ENCODE data around the gene MAGI2. TPM values are rescaled to one million over a fixed set of nuclear protein-coding genes. Genes with fewer than 3 reads are reported as not detected.

The MAGI2 gene
- total and polyA plus RNA-seq, 4 donors = 0.37 to 4.1 (median 1.4) TPM

DNA sequence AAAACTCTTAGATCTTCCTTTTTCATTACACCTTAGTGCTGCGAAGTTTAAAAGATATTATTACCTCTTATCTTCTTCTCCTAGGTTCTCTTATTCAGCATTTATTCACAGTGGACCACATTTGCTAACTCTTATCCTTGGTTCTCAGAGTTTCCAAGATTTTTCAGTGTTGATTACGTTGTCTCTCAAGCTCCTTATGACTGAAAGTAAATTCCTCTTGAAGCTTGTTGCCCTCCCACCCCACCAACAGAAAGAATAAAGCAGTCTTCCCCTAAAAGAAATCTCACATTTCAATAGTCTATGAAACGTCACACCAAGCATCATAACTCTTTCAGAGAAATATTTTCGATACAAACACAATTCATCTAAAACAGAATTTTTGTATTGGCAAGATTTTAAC is 362.5 kb downstream of the MAGI2 start:
- 84% methylated on average over 4 of the region's 4 CpGs for WGBS
- Histone ChIP-seq H3K4me1 (ENCODE audit: control insufficient read depth in 4 of 4, insufficient read depth in 4 of 4, low read length in 3 of 4) (no peaks in the 10 kb centered on the region), H3K9ac (ENCODE audit: low read depth in 1 of 2, low read length in 2 of 2) (no peak overlapping the region), H3K27me3 (ENCODE audit: control insufficient read depth in 4 of 4, insufficient read depth in 4 of 4, low read length in 3 of 4) (no peaks in the 10 kb centered on the region), H3K9me3 (ENCODE audit: control insufficient read depth in 4 of 4, low read length in 3 of 4) (no peaks in the 10 kb centered on the region), H3K27ac (ENCODE audit: low read depth in 1 of 2, low read length in 2 of 2) (no peak overlapping the region), H3K36me3 (ENCODE audit: control insufficient read depth in 4 of 4, insufficient read depth in 3 of 4, low read depth in 1 of 4, low read length in 3 of 4) (no peaks in the 10 kb centered on the region), H3K4me3 (ENCODE audit: low read depth in 1 of 3, low read length in 3 of 3) (no peak overlapping the region)
- no peak for DNase-seq (ENCODE audit: low spot score)
- TF ChIP-seq HNF4G (IDR thresholded peaks at IDR 0.05) (no peak), RAD21 (IDR thresholded peaks at IDR 0.05) (no peak), HNF4A (conservative IDR thresholded peaks at IDR 0.05) (no peak), GABPA (IDR thresholded peaks at IDR 0.05 in 1 of 2, conservative IDR thresholded peaks at IDR 0.05 in 1 of 2) (no peak), TAF1 (conservative IDR thresholded peaks at IDR 0.05) (no peak), RXRA (IDR thresholded peaks at IDR 0.05) (no peak), EGR1 (IDR thresholded peaks at IDR 0.05; ENCODE audit: low read depth in 2 of 2) (no peak), FOXA2 (IDR thresholded peaks at IDR 0.05) (no peak), FOXA1 (IDR thresholded peaks at IDR 0.05) (no peak), JUND (IDR thresholded peaks at IDR 0.05) (no peak), YY1 (IDR thresholded peaks at IDR 0.05) (no peak), NR2F2 (IDR thresholded peaks at IDR 0.05) (no peak), SP1 (IDR thresholded peaks at IDR 0.05) (no peak)
- TF ChIP-seq, protein P1, sequence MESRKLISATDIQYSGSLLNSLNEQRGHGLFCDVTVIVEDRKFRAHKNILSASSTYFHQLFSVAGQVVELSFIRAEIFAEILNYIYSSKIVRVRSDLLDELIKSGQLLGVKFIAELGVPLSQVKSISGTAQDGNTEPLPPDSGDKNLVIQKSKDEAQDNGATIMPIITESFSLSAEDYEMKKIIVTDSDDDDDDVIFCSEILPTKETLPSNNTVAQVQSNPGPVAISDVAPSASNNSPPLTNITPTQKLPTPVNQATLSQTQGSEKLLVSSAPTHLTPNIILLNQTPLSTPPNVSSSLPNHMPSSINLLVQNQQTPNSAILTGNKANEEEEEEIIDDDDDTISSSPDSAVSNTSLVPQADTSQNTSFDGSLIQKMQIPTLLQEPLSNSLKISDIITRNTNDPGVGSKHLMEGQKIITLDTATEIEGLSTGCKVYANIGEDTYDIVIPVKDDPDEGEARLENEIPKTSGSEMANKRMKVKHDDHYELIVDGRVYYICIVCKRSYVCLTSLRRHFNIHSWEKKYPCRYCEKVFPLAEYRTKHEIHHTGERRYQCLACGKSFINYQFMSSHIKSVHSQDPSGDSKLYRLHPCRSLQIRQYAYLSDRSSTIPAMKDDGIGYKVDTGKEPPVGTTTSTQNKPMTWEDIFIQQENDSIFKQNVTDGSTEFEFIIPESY (IDR thresholded peaks at IDR 0.05) = no peak
- TF ChIP-seq, protein P2, sequence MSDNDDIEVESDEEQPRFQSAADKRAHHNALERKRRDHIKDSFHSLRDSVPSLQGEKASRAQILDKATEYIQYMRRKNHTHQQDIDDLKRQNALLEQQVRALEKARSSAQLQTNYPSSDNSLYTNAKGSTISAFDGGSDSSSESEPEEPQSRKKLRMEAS (IDR thresholded peaks at IDR 0.05) = no peak
- TF ChIP-seq, protein P3, sequence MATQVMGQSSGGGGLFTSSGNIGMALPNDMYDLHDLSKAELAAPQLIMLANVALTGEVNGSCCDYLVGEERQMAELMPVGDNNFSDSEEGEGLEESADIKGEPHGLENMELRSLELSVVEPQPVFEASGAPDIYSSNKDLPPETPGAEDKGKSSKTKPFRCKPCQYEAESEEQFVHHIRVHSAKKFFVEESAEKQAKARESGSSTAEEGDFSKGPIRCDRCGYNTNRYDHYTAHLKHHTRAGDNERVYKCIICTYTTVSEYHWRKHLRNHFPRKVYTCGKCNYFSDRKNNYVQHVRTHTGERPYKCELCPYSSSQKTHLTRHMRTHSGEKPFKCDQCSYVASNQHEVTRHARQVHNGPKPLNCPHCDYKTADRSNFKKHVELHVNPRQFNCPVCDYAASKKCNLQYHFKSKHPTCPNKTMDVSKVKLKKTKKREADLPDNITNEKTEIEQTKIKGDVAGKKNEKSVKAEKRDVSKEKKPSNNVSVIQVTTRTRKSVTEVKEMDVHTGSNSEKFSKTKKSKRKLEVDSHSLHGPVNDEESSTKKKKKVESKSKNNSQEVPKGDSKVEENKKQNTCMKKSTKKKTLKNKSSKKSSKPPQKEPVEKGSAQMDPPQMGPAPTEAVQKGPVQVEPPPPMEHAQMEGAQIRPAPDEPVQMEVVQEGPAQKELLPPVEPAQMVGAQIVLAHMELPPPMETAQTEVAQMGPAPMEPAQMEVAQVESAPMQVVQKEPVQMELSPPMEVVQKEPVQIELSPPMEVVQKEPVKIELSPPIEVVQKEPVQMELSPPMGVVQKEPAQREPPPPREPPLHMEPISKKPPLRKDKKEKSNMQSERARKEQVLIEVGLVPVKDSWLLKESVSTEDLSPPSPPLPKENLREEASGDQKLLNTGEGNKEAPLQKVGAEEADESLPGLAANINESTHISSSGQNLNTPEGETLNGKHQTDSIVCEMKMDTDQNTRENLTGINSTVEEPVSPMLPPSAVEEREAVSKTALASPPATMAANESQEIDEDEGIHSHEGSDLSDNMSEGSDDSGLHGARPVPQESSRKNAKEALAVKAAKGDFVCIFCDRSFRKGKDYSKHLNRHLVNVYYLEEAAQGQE (IDR thresholded peaks at IDR 0.05) = no peak

DNA sequence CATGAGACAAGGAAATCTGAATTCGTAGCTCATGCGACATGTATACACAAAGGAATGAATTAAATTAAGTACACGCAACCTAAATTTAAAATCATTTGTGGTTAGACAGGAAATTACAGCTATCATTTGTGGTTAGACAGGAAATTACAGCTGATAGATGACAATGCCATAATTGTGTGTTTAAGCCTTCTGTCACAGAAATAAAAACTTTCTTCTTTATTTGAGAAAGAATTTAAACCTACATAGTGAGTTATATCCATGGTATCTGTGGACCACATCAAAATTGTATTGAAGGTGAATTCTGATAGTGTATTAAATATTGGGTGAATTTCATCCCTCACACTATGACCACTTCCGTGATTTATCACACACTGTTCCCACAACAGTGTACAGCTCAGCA is 362.9 kb downstream of the MAGI2 start:
- H3K4me3 ChIP-seq (ENCODE audit: low read depth in 1 of 3, low read length in 3 of 3) = no peak overlapping the region
- H3K9me3 ChIP-seq (ENCODE audit: control insufficient read depth in 4 of 4, low read length in 3 of 4) = no peaks in the 10 kb centered on the region
- H3K27me3 ChIP-seq (ENCODE audit: control insufficient read depth in 4 of 4, insufficient read depth in 4 of 4, low read length in 3 of 4) = no peaks in the 10 kb centered on the region
- 78% methylated on average over 4 of the region's 4 CpGs for WGBS
- H3K27ac ChIP-seq (ENCODE audit: low read depth in 1 of 2, low read length in 2 of 2) = no peak overlapping the region
- no peak for DNase-seq (ENCODE audit: low spot score)
- H3K36me3 ChIP-seq (ENCODE audit: control insufficient read depth in 4 of 4, insufficient read depth in 3 of 4, low read depth in 1 of 4, low read length in 3 of 4) = no peaks in the 10 kb centered on the region
- no peak overlapping the region for H3K9ac ChIP-seq (ENCODE audit: low read depth in 1 of 2, low read length in 2 of 2)
- TF ChIP-seq, protein P4, sequence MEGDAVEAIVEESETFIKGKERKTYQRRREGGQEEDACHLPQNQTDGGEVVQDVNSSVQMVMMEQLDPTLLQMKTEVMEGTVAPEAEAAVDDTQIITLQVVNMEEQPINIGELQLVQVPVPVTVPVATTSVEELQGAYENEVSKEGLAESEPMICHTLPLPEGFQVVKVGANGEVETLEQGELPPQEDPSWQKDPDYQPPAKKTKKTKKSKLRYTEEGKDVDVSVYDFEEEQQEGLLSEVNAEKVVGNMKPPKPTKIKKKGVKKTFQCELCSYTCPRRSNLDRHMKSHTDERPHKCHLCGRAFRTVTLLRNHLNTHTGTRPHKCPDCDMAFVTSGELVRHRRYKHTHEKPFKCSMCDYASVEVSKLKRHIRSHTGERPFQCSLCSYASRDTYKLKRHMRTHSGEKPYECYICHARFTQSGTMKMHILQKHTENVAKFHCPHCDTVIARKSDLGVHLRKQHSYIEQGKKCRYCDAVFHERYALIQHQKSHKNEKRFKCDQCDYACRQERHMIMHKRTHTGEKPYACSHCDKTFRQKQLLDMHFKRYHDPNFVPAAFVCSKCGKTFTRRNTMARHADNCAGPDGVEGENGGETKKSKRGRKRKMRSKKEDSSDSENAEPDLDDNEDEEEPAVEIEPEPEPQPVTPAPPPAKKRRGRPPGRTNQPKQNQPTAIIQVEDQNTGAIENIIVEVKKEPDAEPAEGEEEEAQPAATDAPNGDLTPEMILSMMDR (IDR thresholded peaks at IDR 0.05; ENCODE audit: low read depth, low read length, missing input control) = no peak
- TF ChIP-seq FOXA2 (IDR thresholded peaks at IDR 0.05) (no peak), HNF4G (IDR thresholded peaks at IDR 0.05) (no peak)
- no peaks in the 10 kb centered on the region for H3K4me1 ChIP-seq (ENCODE audit: control insufficient read depth in 4 of 4, insufficient read depth in 4 of 4, low read length in 3 of 4)

All from liver (tissue), 9 donors.